GM19328 (cell line): ENCODE measurements around the gene FECH.

ENCODE experiments used
- ATAC-seq: cut with Tn5 transposase; IDR thresholded peaks from one replicate; pipeline ENCODE4 v1.9.1; 2021; ENCODE audit warnings: mild to moderate bottlenecking, moderate library complexity; ENCODE audit not compliant: unreplicated experiment

The FECH gene

DNA sequence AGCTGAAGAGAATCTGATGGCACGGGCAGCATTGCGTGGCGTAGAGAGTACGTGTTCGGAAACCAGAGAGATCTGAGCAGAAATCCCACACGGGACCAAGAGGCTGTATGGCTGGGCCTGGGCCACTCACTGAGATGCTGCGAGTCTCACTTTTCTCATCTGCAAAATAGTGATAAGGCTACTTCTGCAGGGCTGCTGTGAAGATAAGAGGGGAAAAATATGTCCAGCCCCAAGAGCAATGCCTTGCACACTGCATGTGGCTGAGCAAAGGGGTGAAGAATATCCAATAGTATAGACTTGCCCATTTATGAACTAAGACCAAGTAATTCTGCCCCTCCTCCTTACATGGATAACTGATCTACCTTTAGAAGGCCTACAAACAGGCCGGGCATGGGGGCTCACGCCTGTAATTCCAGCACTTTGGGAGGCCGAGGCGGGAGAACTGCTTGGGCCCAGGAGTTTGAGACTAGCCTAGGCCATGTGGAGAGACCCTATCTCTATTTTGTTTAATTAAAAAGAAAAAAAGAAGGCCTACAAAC lies 3.1 kb downstream of the FECH start:
- no peak for ATAC-seq

DNA sequence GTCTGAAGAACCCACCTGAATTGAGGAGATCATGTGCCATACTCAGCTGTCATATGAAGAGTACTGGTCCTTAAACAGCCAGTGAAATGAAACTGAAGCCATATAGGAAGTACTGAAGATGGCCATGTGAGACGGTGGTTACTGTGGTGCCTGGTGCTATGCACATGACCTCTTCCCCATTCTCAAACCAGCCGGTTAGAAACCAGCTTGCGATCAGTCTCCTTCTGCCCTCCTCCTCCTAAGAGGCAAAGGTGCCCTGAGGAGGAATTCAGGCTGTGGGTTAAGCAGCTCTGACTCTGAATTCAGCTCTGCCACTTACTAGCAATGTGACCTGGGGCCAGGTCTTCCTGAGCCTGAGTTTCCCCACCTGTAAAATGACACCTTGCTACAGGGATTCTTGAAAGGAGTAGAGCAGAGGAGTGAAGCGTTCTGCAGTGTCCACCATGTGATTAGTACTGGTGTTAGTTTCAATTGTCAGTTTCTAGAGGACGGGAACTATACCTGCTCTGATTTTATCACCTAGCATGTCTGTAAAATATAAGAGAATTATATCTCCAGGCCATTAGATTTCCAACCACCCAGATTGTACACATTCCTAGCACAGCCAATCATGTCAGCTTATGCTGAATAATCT lies 5.1 kb downstream of the FECH start:
- ATAC-seq, result peak; percentile 86

DNA sequence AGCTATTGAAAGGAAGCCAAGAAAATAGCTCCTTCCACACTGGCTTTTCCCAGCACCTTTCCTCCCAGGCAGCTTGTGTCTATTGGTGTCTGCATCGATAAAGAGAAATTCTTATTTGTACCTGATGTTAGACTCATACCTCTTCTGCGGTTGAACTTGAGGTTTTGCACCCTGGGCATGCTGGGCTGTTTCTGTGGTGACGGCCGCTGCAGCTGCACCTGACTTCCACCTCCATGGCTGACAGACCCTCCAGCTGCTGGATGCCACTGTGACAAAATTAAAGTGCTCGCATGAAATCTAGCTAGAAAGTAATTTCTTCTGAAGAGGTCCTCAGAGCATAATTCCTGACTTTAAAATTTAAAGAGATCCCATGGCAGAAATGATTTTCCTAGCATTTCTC lies 6.6 kb downstream of the FECH start:
- no peak for ATAC-seq

DNA sequence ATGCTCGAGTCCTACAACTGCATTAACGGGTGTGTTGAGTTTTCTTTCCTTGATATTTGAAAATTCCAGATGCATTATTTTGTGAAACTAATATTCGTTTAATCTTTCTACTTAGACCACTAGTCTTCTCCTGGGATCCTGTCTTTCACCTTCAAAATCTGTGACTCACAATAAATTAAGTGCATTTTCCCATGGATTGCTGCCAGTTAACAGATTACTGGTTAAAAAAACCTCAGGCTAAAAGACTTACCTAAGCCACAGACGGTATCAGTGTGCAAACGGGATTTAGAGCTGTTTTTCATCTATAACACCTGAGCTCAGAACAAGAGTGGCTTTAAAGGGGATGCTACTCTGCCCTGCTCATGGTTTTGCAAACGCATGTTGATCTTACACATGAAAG lies 10.2 kb downstream of the FECH start:
- no peak for ATAC-seq

DNA sequence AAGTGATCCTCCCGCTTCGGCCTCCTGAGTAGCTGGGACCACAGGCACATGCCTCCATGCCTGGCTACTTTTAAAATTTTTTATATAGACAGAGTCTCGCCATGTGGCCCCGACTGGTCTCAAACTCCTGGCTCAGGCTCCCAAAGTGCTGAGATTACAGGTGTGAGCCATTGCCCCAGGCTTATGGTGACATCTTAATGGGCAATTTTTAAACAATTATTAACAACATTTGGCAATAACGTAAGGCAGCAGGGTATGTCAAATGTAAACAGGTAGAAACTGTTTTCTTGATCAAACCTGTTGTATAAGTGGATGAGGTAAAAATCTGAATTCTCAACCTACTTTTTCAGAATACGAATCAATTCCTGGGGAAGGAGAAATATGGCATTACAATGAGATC lies 11.0 kb downstream of the FECH start:
- ATAC-seq, result no peak

DNA sequence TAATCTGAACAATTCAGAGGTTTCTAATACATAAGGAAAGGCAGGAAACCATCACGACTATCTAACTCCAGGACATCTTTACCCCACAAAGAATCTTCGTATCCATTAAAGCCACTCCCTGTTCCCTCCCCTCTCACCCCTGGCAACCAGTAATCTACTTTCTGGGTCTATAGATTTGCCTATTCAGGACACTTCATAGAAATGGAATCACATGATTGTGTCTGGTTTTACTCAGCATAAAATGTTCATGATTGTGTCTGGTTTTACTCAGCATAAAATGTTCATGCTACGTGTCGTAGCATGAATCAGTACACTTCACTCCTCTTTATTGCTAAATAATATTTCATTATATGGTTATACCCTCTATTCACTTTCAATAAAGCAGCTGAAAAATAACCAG lies 11.6 kb downstream of the FECH start:
- no peak for ATAC-seq

DNA sequence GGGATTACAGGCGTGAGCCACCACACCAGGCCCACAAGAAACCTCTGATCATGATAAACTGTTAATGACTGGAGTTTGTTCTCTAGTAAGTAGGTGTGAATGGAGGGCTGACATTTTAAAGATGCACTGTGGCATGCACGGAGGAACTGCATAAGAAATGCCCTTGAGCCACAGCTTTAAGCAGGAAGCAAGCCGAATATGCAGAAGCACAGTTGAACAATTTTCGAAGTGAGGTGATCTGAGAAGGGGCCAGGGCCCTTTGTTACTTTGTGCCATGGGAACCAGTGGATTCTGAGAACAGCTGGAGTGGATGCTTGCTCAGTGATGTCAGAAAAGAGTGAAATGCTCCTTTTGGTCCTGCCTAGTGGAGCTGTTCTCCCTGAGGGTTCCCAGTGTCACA lies 16.3 kb downstream of the FECH start:
- no peak for ATAC-seq

DNA sequence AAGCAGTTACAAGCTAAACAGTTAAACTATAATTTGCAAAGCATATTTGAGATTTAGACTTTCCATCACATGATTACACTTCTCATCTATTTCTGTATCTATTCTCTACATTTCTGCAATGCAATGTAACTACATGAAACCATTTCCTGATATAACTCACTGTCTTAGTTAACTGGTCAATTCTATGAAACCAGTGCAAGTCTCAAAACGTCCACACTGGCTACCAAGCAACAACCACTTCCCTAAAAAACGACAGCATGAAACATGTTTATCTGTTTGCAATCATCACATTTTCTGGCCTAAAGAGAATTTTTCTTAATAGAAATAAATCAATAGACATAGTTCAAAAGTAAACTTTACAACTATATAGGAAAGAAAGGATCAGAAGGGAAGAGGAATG lies 17.4 kb downstream of the FECH start:
- ATAC-seq, result no peak

DNA sequence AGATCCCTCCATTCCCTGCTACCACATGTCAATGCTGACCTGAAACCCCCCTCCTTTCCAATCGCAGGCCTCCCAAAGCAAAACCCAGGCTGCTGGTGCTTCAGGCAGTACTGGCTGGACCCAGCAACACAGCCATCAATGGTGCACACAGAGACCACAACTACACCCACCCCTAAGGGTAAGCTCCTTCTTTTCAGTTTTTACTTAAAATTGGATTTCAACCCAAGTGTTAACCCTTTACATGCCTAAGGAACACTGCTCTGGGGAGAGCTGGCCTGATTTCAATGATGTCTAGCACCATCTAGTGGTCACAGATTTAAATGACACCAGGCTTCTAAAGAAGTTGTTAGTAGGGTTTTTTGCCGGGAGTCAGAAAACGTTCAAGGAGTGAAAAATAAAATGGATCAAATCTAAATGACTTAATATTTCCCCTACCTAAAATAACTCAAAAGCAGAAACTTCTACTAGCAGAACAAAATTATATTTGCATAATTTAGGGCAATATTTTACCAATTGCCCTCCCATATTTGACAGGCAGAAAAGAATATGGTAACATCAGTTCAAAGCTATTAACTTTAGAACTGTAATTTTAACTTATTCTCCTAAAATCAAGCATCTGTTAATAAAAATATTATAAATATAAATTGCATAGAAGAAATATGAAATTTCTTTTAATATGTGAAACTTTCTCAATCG lies 24.6 kb downstream of the FECH start:
- ATAC-seq, result peak; percentile 53

DNA sequence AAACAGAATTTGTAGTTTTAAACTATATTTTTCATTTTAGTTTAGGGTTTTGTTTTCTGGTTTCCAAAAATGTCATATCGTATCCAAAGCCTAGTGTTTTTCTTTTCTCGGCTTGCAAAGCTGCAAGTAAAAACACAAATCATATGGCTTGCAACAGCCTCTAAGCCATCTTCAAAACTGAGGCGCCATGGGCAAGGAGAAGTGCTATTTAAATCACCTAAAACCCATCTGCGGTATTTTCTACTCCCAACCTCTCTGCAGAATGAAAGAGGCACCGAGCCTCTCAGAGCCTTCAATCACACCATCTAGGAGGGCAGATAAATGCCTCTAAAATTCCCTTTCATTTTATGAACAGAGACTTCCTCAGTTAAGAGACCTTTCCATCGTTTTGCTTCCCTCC lies 25.2 kb downstream of the FECH start:
- no peak for ATAC-seq

DNA sequence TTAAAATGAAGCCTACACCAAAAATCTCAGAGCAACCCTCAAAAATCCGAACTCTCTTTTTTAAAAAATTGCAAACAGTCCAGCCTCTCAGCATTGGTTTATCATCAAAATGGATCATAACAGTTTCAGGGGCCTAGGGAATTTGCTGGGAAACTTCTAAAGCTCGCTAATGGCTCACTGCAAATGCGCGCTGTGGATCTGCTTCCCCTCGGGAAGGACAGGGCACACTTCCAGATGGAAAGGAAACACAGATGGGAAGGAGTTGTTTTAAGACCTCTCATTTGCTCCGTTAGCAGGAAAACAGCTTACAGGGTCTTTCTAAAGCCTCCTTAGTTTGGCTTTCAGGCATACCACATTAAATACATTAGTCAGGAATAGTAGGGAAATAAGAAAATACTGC lies 27.2 kb downstream of the FECH start:
- no peak for ATAC-seq

DNA sequence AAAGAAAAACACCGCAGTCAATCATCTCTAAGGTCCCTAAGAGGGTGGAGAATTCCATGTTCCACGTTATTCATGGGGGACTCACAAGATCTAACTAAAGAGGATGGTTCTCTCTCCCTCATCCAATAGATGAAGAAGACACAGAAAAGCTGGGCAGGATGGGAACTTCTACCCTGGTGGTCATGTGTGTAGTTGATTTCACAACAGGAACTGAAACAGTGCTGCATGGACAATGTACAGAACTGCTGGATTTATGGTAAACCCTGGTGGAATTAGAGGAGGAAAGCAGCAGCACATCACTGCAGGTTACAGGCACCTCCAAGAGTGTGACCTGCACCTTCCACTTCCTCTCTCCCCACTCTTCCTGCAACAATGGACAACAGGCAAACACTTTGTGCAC lies 31.4 kb downstream of the FECH start:
- ATAC-seq, result no peak

DNA sequence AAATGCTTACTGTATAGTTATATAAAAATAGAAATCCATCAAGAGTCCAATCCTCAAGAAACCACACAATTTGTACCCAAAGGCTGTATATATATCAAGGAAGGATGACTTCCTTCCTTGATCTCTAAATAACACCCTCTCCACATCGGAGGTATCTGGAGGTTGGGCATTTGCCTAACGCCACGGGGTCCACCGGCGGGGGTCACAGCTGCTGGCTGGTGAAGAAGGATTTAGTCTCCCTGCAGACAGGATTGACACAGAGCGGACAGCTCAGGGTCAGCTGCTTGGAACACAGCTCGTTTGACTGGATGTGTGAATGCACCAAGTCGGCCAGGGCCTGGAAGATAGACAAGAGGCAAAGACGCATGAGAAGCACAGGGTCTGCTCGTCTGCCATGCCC lies 36.0 kb downstream of the FECH start:
- no peak for ATAC-seq

DNA sequence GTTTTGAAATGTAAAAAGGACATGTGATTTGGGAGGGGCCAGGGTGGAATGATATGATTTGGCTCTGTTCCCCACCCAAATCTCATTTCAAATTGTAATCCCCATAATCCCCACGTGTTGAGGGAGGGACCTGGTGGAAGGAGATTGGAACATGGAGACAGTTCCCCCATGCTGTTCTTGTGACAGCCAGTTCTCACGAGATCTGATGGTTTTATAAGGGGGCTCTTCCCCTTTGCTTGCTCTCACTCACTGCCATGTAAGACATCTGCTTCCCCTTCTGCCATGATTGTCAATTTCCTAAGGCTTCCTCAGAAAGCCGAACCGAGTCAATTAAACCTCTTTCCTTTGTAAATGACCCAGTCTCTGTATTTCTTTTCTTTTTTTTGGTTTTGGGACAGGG lies 39.2 kb downstream of the FECH start:
- ATAC-seq, result no peak

DNA sequence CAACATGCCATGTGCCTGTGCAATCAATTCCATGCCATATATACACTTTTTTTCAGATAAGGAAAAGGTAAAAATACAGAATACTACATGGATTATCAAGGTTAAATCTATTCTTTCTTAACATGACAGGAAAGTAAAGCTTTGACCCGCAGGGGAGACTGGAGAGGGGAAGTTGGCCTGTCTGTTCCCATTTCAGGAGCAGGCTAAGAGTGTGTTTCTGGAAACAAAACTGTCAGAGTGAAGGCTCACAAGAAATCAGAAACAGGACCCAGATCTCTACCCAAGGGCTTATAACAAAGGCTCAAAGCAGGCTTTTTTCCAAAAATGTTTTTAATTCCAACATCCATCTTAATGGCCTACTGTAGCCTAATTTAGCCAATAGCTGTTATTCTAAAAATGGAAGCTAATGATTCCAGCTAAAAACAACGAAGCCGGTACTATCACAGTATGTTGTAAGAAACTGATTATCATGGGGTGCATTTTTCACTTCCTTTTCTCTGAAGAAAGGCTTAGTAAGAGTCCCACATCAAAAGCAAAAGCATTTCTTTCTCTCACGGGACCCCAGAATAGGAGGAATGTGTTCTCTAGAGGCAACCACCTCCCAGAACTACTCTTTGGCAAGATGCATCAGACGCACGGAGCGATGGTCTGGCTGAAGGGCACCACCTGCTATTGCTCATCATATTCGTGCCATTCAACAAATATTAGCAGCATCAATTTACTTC lies 41.4 kb downstream of the FECH start:
- peak; percentile 80 for ATAC-seq

DNA sequence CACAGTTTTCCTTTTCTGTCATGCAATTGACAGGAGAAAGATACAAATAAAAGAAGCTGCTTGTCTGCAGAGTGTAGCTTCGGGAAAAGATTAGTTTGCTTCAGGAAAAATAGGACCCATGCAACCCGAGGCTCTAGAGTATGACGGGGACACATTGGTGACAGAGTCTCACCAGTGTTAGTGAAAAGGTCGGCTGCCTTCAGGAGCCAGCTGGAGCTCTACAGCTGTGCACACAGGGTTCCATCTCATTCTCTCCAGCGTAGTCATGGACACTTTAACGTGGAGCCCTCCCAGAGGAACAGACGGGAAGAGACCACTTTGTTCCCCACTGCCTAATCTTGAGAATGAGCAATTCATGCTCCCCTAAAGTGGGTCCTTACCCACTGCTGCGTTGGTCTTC lies 42.9 kb downstream of the FECH start:
- no peak for ATAC-seq

DNA sequence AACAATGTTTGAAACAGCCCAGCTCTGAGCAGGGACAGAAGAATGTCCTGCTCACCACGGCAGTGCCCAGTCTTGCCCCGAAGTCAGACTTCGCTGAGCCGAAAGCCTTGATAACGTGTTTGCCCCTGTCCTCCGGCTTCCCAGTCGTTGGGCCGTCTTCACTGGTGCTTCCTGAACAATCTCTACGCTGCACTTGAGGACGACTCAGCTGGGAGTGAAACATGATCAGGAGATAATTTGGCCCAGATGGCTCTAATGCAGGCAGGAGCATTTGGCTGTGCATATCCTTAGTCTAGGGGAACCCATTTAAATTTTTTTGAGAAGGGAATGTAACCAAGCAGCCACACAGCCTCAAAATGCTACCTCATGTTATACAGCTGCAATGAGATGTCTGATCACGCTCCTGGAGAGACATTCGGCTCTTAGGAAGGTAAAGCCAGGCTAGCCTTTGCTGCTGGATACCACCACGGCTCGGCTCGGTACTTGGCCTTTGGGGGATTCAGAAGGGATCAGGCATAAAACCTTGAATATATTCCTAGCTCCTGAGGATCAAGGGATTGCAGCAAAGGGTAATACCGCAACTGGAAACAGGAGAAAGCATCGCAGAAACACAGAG lies 43.6 kb downstream of the FECH start:
- ATAC-seq, result no peak

DNA sequence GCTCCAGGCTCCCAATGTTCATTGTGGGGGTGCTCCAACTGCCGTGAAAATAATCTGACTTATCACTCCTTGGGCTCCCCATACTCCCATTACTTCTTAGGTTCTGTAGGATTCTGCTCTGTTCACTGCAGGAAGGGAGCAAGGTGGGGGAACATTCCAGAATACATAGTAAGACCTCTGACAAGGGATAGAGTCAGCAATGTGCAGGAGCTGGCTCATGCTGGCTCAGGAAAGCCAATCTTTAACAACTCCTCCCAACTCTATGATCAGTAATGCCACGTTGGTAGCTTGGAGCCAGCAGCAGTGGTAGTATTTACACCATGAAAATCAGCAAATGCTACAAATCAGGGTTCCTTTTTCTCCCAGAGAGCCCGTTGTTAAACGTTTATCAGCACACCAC lies 44.4 kb downstream of the FECH start:
- ATAC-seq, result no peak

DNA sequence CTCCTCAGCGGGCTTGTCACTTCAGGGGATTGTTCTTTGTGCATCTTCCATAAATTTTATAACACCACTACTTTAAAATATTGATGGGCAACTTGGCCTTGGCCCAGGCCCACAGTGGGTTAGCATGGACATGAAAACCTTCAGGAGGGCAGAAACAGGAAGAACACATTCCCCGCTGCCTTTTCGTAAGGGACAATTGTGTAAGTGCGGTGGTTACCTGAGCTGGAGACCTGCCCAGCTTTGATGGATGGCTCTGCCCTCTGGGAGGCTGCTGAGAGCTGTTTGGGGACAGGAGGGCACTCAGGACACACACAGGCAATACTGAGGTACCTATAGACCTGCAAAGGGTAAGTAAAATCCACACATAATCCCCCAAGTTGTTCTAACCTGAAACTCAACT lies 46.8 kb downstream of the FECH start:
- no peak for ATAC-seq

DNA sequence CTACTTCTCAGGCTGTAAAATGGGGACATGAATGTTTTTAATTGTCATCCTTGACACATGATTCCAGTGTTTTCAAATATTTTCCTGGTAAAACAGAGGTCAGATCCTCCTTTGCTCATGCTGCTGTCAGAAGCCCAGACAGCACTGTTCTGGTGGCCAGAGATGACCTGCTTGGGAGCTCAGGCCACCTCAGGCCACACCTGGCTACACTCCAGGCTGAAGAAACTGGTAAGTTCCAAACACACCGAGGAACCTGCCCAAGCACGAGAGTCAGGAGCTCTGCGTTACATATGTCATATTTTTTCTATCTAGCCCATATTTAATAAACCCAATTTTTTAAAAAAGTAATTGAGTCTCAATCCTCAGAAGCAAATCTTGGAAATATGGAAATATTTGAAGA lies 47.9 kb downstream of the FECH start:
- no peak for ATAC-seq

DNA sequence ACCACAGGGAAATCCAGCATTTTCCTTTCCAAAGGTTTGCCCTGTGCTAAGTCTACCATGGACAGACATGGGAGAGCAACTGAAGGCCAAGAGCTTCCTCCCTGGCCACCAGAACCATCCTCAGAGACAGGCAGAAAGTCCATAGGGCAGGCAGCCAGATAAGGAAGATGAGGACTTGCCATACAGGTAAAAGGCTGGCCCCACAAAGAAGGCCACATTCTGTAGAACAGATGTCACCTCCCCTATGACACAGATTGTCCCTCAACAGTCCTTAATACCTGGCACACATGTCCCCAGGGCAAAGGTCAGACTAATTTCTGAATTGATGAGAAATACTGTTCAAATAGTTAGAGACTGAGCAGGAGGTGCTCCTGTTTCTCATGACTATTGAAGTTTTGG lies 52.0 kb downstream of the FECH start:
- no peak for ATAC-seq
